A204.1 (cell line): Measurements from ENCODE around the gene DSCAM.
"Not testable (repeated sequence)": the region's sequence is repeated elsewhere in the genome, so short reads cannot be mapped to it uniquely, and the experiment has no call there.

Source experiments
- FAIRE-seq: peaks from 2 replicates; lab custom pipeline; 2012; peaks lifted over from hg19 to GRCh38; lab: Jason Lieb, UNC

Gene DSCAM

GRCh38 chr21:40043866-40044265, 803.1 kb downstream of the DSCAM start:
- FAIRE-seq: no peak

GRCh38 chr21:40043423-40043822, 803.5 kb downstream of the DSCAM start:
- no peak for FAIRE-seq

GRCh38 chr21:40041446-40041845, 805.5 kb downstream of the DSCAM start:
- FAIRE-seq: no peak

- FAIRE-seq: not testable (repeated sequence)
Observed at GRCh38 chr21:40033156-40033782, 813.7 kb downstream of the DSCAM start.

DNA sequence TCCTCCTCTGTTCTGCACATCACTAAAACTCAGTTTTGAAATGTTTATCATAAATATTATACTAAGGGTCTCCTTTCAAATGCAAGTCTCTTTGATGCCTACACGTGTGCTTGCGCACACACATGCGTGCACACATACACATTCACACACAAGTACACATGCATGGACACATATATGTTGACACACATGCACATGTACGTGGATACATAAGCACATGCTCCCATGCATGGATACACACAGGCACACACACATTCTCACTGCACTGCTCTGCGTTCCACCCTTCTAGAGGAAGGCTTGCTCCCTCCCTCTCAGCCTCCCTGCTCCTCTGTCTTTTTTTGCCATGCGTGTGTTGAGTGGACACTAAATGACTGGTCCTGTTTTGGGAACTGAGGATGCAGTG, 817.1 kb downstream of the DSCAM start:
- no peak for FAIRE-seq

DNA sequence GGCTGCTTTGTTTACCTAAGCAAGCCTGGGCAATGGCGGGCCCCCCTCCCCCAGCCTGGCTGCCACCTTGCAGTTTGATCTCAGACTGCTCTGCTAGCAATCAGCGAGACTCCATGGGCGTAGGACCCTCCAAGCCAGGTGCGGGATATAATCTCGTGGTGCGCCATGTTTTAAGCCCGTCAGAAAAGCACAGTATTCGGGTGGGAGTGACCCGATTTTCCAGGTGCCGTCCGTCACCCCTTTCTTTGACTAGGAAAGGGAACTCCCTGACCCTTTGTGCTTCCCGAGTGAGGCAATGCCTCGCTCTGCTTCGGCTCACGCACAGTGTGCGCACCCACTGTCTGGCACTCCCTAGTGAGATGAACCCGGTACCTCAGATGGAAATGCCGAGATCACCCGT, 818.6 kb downstream of the DSCAM start:
- not testable (repeated sequence) for FAIRE-seq

DNA sequence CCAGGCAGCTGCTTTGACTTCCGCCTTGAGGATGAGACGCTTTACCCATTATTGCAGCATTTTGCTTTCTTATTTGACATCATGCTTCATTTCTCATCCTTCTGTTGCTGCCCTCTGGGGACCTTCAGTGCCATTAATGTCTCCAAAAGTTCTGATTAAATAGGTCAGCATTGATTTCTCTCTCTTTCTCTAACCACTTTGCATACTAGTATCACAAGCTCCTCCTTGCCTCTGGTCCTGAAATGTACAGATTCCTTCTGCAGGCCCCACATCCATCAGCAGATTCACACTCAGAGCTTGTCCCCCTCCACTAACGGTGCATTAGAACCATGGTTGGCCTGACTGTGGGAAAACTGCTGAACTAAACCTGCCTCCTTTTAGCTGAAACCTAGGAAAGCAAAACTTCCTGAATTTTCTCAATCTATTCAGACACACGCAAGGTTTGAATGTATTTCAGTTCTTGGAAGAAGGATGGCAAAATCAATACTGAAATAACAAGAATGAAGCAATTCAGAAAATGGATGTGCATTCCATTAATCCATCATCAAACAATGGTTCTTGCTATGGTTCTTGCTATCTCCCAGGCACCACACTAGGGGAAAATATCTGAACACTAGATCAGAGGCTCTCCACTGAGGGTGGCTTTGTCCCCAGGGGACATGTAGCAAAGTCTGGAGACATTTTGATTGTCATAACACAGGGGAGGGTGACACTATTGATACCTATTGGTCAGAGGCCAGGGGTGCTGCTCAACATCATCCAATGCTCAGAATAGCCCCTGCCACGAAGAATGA, 825.2 kb downstream of the DSCAM start:
- FAIRE-seq: no peak

- no peak for FAIRE-seq
Observed at GRCh38 chr21:40020651-40021050, 826.3 kb downstream of the DSCAM start.

DNA sequence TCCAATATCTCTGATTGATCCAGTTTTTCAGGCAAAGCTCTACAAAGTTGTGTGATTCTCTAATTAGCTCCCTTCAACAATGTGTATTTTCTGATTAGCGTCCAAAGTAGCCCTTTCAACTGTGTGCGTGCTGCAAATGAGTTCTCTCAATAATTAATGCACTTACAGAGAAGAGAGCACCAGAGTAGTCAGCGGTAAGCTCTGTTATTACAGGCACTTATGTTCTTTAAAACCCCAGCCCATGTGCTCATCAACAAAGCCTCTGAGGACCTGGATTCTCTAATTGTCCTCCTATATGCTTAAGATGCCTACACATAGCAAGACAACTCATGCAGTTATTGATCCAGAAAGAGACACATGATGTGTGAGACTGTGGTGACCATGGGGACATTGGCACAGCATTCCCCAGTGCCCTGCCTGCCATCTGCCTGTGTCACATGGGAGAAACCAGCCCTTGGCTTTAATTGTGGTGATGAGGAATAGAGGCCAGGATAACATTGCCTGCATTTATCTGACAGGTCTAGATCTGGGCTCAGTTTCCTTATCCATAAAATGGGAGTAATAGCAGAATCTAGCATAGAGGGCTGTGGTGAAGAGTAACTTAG, 828.0 kb downstream of the DSCAM start:
- no peak for FAIRE-seq

DNA sequence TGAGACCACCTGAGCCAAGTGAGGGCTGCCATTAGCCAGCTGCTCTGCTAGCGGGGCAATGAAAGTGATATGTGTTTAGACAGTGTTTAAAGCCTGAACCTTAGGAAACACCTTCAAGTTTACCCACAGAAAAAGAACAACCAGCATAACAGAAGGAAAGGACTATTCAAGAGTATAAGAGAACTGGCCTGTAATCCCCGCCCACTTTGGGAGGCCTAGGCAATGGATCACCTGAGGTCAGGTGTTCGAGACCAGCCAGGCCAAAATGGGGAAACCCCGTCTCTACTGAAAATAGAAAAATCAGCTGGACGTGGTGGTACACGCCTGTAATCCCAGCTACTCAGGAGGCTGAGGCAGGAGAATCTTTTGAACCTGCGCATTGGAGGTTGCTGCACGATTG, 830.3 kb downstream of the DSCAM start:
- FAIRE-seq: no peak

DNA sequence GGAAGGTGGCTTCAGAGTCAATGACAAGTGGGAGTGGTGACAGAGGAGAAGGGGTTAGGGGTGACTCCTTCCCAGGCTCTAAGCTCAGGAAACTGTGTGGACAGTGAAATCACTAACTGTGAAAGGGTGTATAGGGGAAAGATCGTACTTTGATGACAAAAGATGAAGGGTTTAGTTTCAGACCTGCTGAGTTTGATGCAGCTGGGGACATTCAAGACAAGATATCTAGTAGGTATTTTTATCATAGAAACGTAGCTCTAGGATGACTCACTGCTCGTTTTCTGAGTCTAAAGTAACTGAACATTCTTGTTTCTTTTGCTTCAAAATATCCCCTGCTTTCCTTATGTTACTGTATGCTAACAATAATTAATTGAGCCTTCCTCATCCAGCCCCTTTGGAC, 830.7 kb downstream of the DSCAM start:
- FAIRE-seq: no peak

DNA sequence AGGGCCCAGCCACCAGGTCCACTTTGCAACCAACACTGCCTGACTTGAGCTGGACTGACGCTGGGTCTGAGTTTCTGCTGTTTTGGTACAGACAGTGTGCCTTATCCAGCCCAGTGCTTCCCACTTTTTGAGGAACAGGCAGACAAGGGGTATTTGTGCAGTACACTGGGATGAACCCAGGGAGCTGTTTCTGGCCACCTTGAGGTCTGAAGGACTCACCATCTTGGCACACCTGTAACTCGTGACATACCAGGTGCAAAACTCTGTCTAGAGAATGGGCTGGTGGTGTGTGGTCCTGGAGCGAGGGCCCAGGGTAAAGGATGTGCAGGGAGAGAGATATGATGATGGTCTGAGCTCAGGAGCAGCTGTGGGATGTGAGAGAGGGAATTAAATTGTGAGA, 831.1 kb downstream of the DSCAM start:
- no peak for FAIRE-seq

DNA sequence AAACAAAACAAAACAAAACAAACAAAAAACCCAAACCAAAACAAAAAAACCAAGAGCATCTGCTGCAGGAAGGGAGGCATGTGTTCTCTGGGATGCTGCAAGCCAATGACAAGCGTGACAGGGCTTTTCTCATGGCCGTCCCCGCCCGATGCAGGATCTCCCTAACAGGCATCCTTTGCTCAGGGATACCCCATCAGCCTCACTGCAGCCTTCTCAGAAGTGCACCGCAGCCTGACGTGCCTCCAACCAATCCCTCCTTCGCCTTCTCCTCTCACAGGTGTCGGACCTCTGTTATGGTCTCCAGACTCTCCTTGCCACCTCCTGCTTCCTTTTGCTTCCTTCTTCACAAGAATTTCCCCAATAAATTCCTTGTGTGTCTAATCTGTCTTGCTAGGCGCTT, 832.6 kb downstream of the DSCAM start:
- FAIRE-seq: no peak

GRCh38 chr21:40013001-40013735, 833.8 kb downstream of the DSCAM start:
- no peak for FAIRE-seq

DNA sequence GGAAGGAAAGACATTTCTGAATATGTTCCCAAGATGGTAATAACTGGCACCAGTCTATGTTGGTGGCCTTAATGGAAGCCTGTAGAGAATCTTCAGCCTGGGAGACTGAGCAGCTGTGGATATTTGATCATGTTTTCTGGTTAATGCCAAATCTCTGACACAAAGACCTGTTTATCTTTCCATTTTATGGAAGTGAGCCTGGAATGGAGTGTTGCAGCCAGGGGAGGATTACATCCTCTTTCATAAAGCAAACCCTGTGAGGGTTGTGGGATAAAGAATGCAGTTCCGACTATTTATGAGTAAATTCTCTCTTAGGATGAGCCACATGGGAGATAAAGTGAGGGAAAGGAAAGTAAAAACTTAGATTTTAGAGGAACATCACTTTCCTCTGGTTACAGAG, 835.6 kb downstream of the DSCAM start:
- FAIRE-seq: no peak

DNA sequence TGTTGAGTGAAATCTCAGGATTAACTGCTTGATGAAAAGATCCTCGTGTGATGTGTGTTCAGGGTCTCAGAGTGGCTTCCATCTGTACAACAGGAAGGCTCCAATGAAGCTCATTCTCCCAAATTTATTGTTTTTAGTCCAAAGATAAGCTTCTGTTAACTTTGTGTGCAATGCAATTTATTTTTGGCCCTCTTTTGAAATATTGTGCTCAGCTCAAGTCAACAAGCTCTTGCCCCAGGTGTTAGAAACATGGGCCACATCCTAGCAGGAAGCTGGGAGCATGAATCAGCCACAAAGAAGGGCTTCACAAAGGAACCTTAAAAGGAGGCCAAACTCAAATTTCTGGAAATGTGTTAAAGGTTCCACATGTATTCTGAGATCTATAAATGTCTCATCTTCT, 844.0 kb downstream of the DSCAM start:
- FAIRE-seq: no peak

DNA sequence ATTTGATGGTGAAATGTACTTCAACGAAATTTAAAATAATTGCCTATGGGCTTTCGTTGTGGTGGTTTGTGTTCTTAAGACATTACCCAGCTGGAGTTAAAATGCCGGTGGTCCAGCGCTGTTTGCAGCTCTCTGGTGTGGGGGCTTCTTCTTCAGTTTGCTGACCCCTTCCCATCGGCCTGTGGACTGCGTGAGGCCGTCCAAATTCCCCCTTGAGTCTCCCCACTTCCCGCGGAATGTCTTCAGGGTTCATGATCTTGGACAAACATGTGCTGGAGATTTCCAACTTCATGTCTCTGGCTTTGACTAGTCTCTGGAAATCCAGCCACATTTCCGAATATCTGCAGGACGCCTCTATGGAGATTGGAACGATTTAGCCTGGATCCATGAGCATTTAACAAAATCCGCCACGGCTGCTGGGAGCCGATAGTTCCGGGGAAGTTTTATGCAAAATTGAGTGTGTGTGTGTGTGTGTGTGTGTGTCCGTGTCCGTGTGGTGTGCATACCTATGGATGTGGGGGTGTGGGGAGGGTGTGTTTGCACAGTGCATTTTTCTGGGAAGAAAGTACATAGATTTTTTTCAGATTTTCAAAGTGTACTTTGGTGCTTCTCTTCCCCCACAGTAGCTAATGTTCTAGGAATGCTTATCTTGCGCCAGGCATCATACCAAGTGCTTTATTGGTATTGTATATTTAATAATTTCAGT, 862.5 kb downstream of the DSCAM start:
- no peak for FAIRE-seq

GRCh38 chr21:39980241-39980820, 866.6 kb downstream of the DSCAM start:
- FAIRE-seq: no peak

- no peak for FAIRE-seq
Observed at GRCh38 chr21:39979321-39979720, 867.6 kb downstream of the DSCAM start.

GRCh38 chr21:39976800-39977199, 870.2 kb downstream of the DSCAM start:
- FAIRE-seq: no peak

GRCh38 chr21:39972976-39973770, 873.8 kb downstream of the DSCAM start:
- FAIRE-seq: no peak
